GM10266 (cell line): ENCODE measurements around the gene JAK1.

Source experiments
- DNase-seq: peaks from one replicate; pipeline ENCODE4 v3.0.0; 2012; ENCODE audit errors: extremely low spot score
- CTCF ChIP-seq: IDR thresholded peaks from 2 replicates; pipeline ENCODE4 v1.5.1; 2012; ENCODE audit warnings: mild to moderate bottlenecking, low read depth; ENCODE audit not compliant: control insufficient read depth, insufficient read depth; ENCODE audit errors: missing control alignments

The JAK1 gene

GRCh38 chr1:64966158-64966971 is at the start of gene JAK1:
Gene JAK1 (minus strand): TSS chr1:64966549. CDS start chr1:64886264, 80,285 bp downstream.
- peak; percentile 97 for DNase-seq
- peak; percentile 3 for TF ChIP-seq CTCF

- no peak for TF ChIP-seq CTCF
- DNase-seq: no peak
These were observed 48.0 kb upstream of the JAK1 start for GRCh38 chr1:65014321-65014720.

- no peak for DNase-seq
These were observed 45.6 kb upstream of the JAK1 start for GRCh38 chr1:65011983-65012382.

GRCh38 chr1:65009724-65010420 is 43.5 kb upstream of the JAK1 start:
- no peak for DNase-seq
- no peak for TF ChIP-seq CTCF

More at GRCh38 chr1:65011983-65012382, 45.6 kb upstream of the JAK1 start:
- no peak for TF ChIP-seq CTCF

GRCh38 chr1:65009176-65009575 is 42.8 kb upstream of the JAK1 start:
- TF ChIP-seq CTCF: no peak
- no peak for DNase-seq

- no peak for TF ChIP-seq CTCF
- no peak for DNase-seq
These were observed 40.5 kb upstream of the JAK1 start for GRCh38 chr1:65006806-65007205.

- DNase-seq: no peak
- no peak for TF ChIP-seq CTCF
These were observed 36.9 kb upstream of the JAK1 start for GRCh38 chr1:65003316-65003664.
